Measurements from ENCODE around the gene NAV3. TPM values are rescaled to one million over a fixed set of nuclear protein-coding genes. Genes with fewer than 3 reads are reported as not detected.

The NAV3 gene
- total RNA-seq, 1 experiment from 2014 or later: 3.0 TPM

DNA sequence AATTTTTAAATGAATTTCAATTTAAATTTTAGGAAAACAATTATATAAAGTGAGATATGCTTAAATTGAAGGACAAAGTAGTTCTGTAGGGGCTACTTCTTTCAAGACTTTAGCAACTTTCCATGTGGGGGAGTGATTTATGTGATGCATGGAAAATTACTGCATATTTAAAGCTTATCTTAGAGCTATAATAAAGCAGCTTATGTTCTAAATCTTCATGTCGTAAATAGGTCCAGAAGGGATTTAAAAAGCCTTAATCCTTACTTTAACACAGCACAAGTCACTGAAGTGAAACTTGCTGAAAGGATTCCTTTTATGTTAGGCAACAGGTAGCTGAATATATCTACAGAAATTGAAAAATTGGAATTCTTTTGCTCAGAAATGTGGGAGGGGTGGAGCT lies 340.4 kb downstream of the NAV3 start:
- Histone ChIP-seq H4K8ac (replicated peaks; ENCODE audit: insufficient read length, low read depth, low read length) (no peak overlapping the region), H3K9me3 (ENCODE audit: control insufficient read depth, low read depth, low read length) (no peaks in the 10 kb centered on the region), H2BK120ac (ENCODE audit: low read depth, low read length, poor library complexity, severe bottlenecking) (no peak overlapping the region), H3K23me2 (ENCODE audit: insufficient read length, low read depth, low read length, poor library complexity, severe bottlenecking) (no peaks in the 10 kb centered on the region), H3K18ac (ENCODE audit: insufficient read length, low read depth, low read length) (no peak overlapping the region), H3K79me2 (ENCODE audit: insufficient read depth, low read length) (no peaks in the 10 kb centered on the region), H2BK12ac (ENCODE audit: insufficient read length, low read depth, low read length) (no peak overlapping the region), H3K4ac (ENCODE audit: low read depth, low read length) (no peak overlapping the region), H3K23ac (ENCODE audit: insufficient read length, low read depth, low read length) (no peak overlapping the region), H3K27me3 (ENCODE audit: insufficient read depth, low read length) (no peaks in the 10 kb centered on the region), H4K5ac (ENCODE audit: insufficient read length, low read depth, low read length) (no peak overlapping the region), H3K56ac (ENCODE audit: insufficient read length, low read depth, low read length) (no peak overlapping the region), H4K91ac (ENCODE audit: insufficient read length, low read depth, low read length) (no peak overlapping the region), H2BK20ac (ENCODE audit: low read depth, low read length, poor library complexity, severe bottlenecking) (no peak overlapping the region), H3K9ac (ENCODE audit: extremely low read depth, insufficient read length, low read length) (no peak overlapping the region), H2AK5ac (ENCODE audit: insufficient read length, low read length) (no peak overlapping the region), H3K4me1 (ENCODE audit: insufficient read depth, low read length) (no peaks in the 10 kb centered on the region), H3T11ph (ENCODE audit: low read length) (no peak overlapping the region), H3K14ac (ENCODE audit: insufficient read depth, low read length) (no peak overlapping the region), H3K4me2 (ENCODE audit: insufficient read depth, insufficient read length, low read length) (no peak overlapping the region), H3K27ac (ENCODE audit: insufficient read length, low read depth, low read length) (no peak overlapping the region), H2BK15ac (ENCODE audit: low read depth, low read length) (no peak overlapping the region), H2BK5ac (ENCODE audit: insufficient read length, low read length) (no peak overlapping the region), H3K79me1 (ENCODE audit: insufficient read depth, low read depth, low read length, poor library complexity, severe bottlenecking) (no peaks in the 10 kb centered on the region), H2AFZ (ENCODE audit: low read length) (no peak overlapping the region), H4K20me1 (ENCODE audit: control insufficient read depth, insufficient read depth, insufficient read length) (no peaks in the 10 kb centered on the region)
- H3K9me3 Mint-ChIP-seq: no peaks in the 10 kb centered on the region
- no peaks in the 10 kb centered on the region for H3K36me3 Mint-ChIP-seq (ENCODE audit: insufficient read depth in 1 of 3, low read depth in 3 of 3)
- no peak for DNase-seq
- WGBS (ENCODE audit: extremely low coverage, insufficient read length, low lambda C conversion rate): no CpG with 5 or more reads among the region's 1 CpG
- no peak overlapping the region for H3K27ac Mint-ChIP-seq
- no peaks in the 10 kb centered on the region for H3K4me1 Mint-ChIP-seq
- H3K27me3 Mint-ChIP-seq (ENCODE audit: low read depth): no peaks in the 10 kb centered on the region
- TF ChIP-seq, protein P1, sequence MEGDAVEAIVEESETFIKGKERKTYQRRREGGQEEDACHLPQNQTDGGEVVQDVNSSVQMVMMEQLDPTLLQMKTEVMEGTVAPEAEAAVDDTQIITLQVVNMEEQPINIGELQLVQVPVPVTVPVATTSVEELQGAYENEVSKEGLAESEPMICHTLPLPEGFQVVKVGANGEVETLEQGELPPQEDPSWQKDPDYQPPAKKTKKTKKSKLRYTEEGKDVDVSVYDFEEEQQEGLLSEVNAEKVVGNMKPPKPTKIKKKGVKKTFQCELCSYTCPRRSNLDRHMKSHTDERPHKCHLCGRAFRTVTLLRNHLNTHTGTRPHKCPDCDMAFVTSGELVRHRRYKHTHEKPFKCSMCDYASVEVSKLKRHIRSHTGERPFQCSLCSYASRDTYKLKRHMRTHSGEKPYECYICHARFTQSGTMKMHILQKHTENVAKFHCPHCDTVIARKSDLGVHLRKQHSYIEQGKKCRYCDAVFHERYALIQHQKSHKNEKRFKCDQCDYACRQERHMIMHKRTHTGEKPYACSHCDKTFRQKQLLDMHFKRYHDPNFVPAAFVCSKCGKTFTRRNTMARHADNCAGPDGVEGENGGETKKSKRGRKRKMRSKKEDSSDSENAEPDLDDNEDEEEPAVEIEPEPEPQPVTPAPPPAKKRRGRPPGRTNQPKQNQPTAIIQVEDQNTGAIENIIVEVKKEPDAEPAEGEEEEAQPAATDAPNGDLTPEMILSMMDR (conservative IDR thresholded peaks at IDR 0.05): no peak
- H3K4me3 Mint-ChIP-seq: no peak overlapping the region
